GM23338 (cell line): Measurements from ENCODE around the gene CACNA1C. TPM values are rescaled to one million over a fixed set of nuclear protein-coding genes. Genes with fewer than 3 reads are reported as not detected.

Source experiments
- ATAC-seq: fragments of 200-7000 bp; cut with Tn5 transposase; 3 replicates; pipeline ENCODE4 v1.9.1; 2020
- DNase-seq: peaks from one replicate; pipeline ENCODE4 v3.0.0-alpha.2; 2015; ENCODE audit warnings: low spot score
- H2AFZ ChIP-seq: fragments of 200-600 bp; sonication (generic); 2 replicates; pipeline ENCODE4 v1.8.0; 2016; ENCODE audit warnings: antibody characterized with exemption, mild to moderate bottlenecking, moderate library complexity
- H3F3A ChIP-seq: fragments of 200-600 bp; sonication (generic); replicated peaks from 2 replicates; pipeline ENCODE4 v1.8.0; 2017; ENCODE audit warnings: antibody characterized with exemption, mixed run types, low read depth
- H3K27ac ChIP-seq: fragments of 200-600 bp; sonication (generic); 2 replicates; pipeline ENCODE4 v1.6.1; 2016; ENCODE audit warnings: low read depth
- H3K27me3 ChIP-seq: fragments of 200-600 bp; sonication (generic); 2 replicates; pipeline ENCODE4 v1.8.0; 2016; ENCODE audit warnings: mild to moderate bottlenecking, mixed run types, moderate library complexity; ENCODE audit not compliant: insufficient read depth
- H3K36me3 ChIP-seq: fragments of 200-600 bp; sonication (generic); 2 replicates; pipeline ENCODE4 v1.8.0; 2016; ENCODE audit warnings: mild to moderate bottlenecking; ENCODE audit not compliant: insufficient read depth
- H3K4me1 ChIP-seq: fragments of 200-600 bp; sonication (generic); 2 replicates; pipeline ENCODE4 v1.8.0; 2016; ENCODE audit warnings: mild to moderate bottlenecking, moderate library complexity; ENCODE audit not compliant: insufficient read depth
- H3K4me2 ChIP-seq: fragments of 200-600 bp; sonication (generic); 2 replicates; pipeline ENCODE4 v1.7.1; 2017; ENCODE audit warnings: mixed run types
- H3K4me3 ChIP-seq: fragments of 200-600 bp; sonication (generic); 2 replicates; pipeline ENCODE4 v1.6.1; 2016; ENCODE audit warnings: mixed run types
- H3K79me2 ChIP-seq: fragments of 200-600 bp; sonication (generic); replicated peaks from 2 replicates; pipeline ENCODE4 v1.8.0; 2017; ENCODE audit warnings: mild to moderate bottlenecking; ENCODE audit not compliant: insufficient read depth
- H3K9me2 ChIP-seq: fragments of 200-600 bp; sonication (generic); 2 replicates; pipeline ENCODE4 v1.8.0; 2017; ENCODE audit not compliant: insufficient read depth
- H4K20me1 ChIP-seq: fragments of 200-600 bp; sonication (generic); replicated peaks from 2 replicates; pipeline ENCODE4 v1.8.0; 2017; ENCODE audit warnings: mild to moderate bottlenecking; ENCODE audit not compliant: insufficient read depth
- H3K27ac Mint-ChIP-seq: 2 replicates; pipeline ENCODE4 v1.8.0; 2020; ENCODE audit warnings: inconsistent platforms, mild to moderate bottlenecking, moderate library complexity, mixed read lengths
- H3K27me3 Mint-ChIP-seq: 3 replicates; pipeline ENCODE4 v1.8.0; 2022; ENCODE audit warnings: low read depth, mild to moderate bottlenecking, moderate library complexity, mixed read lengths, inconsistent platforms; ENCODE audit not compliant: insufficient read depth, poor library complexity
- H3K36me3 Mint-ChIP-seq: 3 replicates; pipeline ENCODE4 v1.8.0; 2021; ENCODE audit warnings: low read depth, mild to moderate bottlenecking, inconsistent platforms, moderate library complexity, mixed read lengths
- H3K4me1 Mint-ChIP-seq: 3 replicates; pipeline ENCODE4 v1.8.0; 2020; ENCODE audit warnings: mild to moderate bottlenecking, inconsistent platforms, mixed read lengths
- H3K4me3 Mint-ChIP-seq: 3 replicates; pipeline ENCODE4 v1.8.0; 2021; ENCODE audit warnings: moderate library complexity, mild to moderate bottlenecking, inconsistent platforms, mixed read lengths
- H3K9me3 Mint-ChIP-seq: 3 replicates; pipeline ENCODE4 v1.8.0; 2020; ENCODE audit warnings: moderate library complexity, mild to moderate bottlenecking, inconsistent platforms, mixed read lengths
- CREB1 ChIP-seq: fragments of 250-450 bp; sonication (Bioruptor Pico); IDR thresholded peaks from 2 replicates; pipeline ENCODE4 v1.5.0; 2020; ENCODE audit warnings: low read depth, mild to moderate bottlenecking, moderate library complexity
- EZH2 ChIP-seq: fragments of 200-600 bp; sonication (generic); IDR thresholded peaks from one replicate; pipeline ENCODE4 v1.8.0; 2017; ENCODE audit warnings: antibody characterized with exemption, mild to moderate bottlenecking, low read depth; ENCODE audit not compliant: unreplicated experiment
- JUNB ChIP-seq: IDR thresholded peaks from one replicate; pipeline ENCODE4 v1.6.1; 2016; ENCODE audit warnings: antibody characterized with exemption; ENCODE audit not compliant: unreplicated experiment
- NANOG ChIP-seq: IDR thresholded peaks from 2 replicates; pipeline ENCODE4 v1.6.1; 2016; ENCODE audit warnings: antibody characterized with exemption, borderline replicate concordance
- STAT1 ChIP-seq: IDR thresholded peaks from one replicate; pipeline ENCODE4 v1.6.1; 2016; ENCODE audit warnings: antibody characterized with exemption; ENCODE audit not compliant: unreplicated experiment
- ZNF114 ChIP-seq: fragments of 250-450 bp; sonication (Bioruptor Pico); IDR thresholded peaks from 2 replicates; pipeline ENCODE4 v1.5.0; 2020; ENCODE audit warnings: mild to moderate bottlenecking, moderate library complexity
- ZNF331 ChIP-seq: fragments of 250-450 bp; sonication (Bioruptor Pico); IDR thresholded peaks from 2 replicates; pipeline ENCODE4 v1.5.0; 2020; ENCODE audit warnings: low read depth, mild to moderate bottlenecking, moderate library complexity
- polyA plus RNA-seq: library from polyadenylated mRNA; unstranded; fragments of >200 nt; fragmentation: Nextera tagmentation; extraction: Ambion mirVana; gene quantifications from 2 replicates; pipeline ENCODE4 v1.2.1, GENCODE V29; 2016
- total RNA-seq: library from RNA; depleted of rRNA; stranded (reverse); fragments of >200 nt; shearing (Covaris generic); gene quantifications from 2 replicates; pipeline ENCODE4 v1.2.3, GENCODE V29; 2014
- TF ChIP-seq, protein P1 (sequence below): IDR thresholded peaks from one replicate; pipeline ENCODE4 v1.6.1; 2018; ENCODE audit warnings: antibody characterized with exemption; ENCODE audit not compliant: unreplicated experiment
- TF ChIP-seq, protein P2 (sequence below), 2 experiments: fragments of 200-600 bp in 1 of 2; sonication (generic) in 1 of 2; conservative IDR thresholded peaks; 2 replicates each; pipeline versions ENCODE4 v1.5.1 to v1.6.1; 2016 to 2017; ENCODE audit warnings: antibody characterized with exemption in 2 of 2, low read depth in 2 of 2, mild to moderate bottlenecking in 2 of 2, moderate library complexity in 1 of 2

CACNA1C gene
- total and polyA plus RNA-seq, 2 experiments from 2014 or later: 0.78 to 2.1 TPM

DNA sequence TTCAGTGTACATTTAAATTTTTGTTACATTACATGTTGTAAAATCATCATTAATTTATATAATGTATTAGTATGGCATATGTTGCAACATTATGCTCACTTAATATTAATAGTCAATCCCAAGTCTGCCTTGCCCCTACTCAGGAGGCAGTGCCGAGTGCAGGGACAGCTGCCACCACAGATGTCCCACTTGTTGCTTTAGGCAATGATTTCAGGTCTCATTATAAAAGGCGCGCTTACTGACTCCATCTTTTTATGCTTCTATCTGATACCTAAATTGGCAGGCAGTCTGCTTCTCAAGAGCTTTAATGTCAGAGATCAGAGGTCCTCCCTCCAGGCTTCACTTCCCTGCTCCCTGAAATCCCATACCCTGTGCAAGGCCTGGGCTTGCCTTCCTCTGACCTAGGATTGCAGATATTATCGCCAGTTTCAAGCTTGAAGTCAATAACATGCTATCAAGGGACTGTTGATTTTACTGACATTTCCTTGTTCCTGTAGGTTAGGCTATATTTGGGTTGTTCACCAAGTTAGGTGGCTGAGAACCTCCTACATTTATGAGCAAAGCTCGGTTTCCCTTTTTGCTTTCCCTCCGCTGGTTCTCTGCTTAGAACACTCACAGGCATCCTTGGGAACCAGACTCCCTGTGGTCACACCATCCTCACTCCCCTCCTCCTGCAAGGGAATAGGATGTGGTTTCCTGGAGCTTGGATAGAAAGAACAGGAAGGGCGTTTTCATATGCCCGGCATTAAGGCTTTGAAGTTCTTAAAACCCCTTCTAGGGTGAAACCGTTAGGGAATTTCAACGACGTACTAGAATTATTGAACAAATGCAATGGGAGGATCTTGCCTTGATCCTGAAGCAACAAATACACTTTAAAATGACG lies 533.6 kb downstream of the CACNA1C start:
- TF ChIP-seq ZNF331 (CRISPR knock-in tag) (no peak), JUNB (no peak), ZNF114 (CRISPR knock-in tag) (no peak), EZH2 (no peak), CREB1 (CRISPR knock-in tag) (no peak), NANOG (no peak)
- TF ChIP-seq, protein P1, sequence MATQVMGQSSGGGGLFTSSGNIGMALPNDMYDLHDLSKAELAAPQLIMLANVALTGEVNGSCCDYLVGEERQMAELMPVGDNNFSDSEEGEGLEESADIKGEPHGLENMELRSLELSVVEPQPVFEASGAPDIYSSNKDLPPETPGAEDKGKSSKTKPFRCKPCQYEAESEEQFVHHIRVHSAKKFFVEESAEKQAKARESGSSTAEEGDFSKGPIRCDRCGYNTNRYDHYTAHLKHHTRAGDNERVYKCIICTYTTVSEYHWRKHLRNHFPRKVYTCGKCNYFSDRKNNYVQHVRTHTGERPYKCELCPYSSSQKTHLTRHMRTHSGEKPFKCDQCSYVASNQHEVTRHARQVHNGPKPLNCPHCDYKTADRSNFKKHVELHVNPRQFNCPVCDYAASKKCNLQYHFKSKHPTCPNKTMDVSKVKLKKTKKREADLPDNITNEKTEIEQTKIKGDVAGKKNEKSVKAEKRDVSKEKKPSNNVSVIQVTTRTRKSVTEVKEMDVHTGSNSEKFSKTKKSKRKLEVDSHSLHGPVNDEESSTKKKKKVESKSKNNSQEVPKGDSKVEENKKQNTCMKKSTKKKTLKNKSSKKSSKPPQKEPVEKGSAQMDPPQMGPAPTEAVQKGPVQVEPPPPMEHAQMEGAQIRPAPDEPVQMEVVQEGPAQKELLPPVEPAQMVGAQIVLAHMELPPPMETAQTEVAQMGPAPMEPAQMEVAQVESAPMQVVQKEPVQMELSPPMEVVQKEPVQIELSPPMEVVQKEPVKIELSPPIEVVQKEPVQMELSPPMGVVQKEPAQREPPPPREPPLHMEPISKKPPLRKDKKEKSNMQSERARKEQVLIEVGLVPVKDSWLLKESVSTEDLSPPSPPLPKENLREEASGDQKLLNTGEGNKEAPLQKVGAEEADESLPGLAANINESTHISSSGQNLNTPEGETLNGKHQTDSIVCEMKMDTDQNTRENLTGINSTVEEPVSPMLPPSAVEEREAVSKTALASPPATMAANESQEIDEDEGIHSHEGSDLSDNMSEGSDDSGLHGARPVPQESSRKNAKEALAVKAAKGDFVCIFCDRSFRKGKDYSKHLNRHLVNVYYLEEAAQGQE: no peak

DNA sequence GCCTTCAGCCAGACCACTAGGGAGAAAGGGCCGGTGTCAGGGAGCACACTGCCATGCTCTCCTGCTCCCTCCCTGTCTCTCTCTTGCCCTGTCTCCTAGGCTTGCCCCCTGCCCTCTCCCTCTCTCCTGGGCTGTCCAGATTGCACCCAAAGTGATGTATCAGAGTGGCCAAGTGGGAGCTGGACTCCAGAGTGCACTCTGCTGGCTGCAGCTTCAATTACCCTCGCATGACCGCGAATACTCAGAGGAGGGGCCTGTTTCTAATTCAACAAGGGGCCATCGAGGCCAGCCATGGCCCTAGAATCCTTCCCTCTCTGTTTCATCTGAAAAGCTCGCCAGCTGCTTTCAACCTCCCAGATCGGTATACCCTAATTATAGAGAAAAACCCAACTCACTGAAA lies 535.6 kb downstream of the CACNA1C start:
- Histone ChIP-seq H3F3A (no peaks in the 10 kb centered on the region), H3K27ac (no peak overlapping the region), H3K4me1 (peaks cover 5% of the 10 kb centered on the region; the same call in 1 of the 2 replicates), H4K20me1 (no peaks in the 10 kb centered on the region; the same call in 1 of the 2 replicates), H3K4me3 (no peak overlapping the region), H3K9me2 (no peaks in the 10 kb centered on the region), H3K79me2 (no peaks in the 10 kb centered on the region), H3K4me2 (no peak overlapping the region), H3K27me3 (peaks cover 2% of the 10 kb centered on the region; the same call in 1 of the 2 replicates), H3K36me3 (no peaks in the 10 kb centered on the region), H2AFZ (no peak overlapping the region)
- H3K27ac Mint-ChIP-seq: no peak overlapping the region
- 0 out of 3 replicates have a peak, but pooled peaks cover 2% of the 10 kb centered on the region for H3K36me3 Mint-ChIP-seq
- ATAC-seq (peak; percentile 64), DNase-seq (peak; percentile 41)
- TF ChIP-seq STAT1 (no peak), ZNF114 (CRISPR knock-in tag) (no peak)
- TF ChIP-seq, protein P2, sequence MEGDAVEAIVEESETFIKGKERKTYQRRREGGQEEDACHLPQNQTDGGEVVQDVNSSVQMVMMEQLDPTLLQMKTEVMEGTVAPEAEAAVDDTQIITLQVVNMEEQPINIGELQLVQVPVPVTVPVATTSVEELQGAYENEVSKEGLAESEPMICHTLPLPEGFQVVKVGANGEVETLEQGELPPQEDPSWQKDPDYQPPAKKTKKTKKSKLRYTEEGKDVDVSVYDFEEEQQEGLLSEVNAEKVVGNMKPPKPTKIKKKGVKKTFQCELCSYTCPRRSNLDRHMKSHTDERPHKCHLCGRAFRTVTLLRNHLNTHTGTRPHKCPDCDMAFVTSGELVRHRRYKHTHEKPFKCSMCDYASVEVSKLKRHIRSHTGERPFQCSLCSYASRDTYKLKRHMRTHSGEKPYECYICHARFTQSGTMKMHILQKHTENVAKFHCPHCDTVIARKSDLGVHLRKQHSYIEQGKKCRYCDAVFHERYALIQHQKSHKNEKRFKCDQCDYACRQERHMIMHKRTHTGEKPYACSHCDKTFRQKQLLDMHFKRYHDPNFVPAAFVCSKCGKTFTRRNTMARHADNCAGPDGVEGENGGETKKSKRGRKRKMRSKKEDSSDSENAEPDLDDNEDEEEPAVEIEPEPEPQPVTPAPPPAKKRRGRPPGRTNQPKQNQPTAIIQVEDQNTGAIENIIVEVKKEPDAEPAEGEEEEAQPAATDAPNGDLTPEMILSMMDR (conservative IDR thresholded peaks at IDR 0.05; ENCODE audit: low read depth in 2 of 2): peak; percentile 35 to 50
- peaks cover 15% of the 10 kb centered on the region for H3K27me3 Mint-ChIP-seq
- H3K9me3 Mint-ChIP-seq: peaks cover 9% of the 10 kb centered on the region
- no peak overlapping the region for H3K4me3 Mint-ChIP-seq
- peaks cover 21% of the 10 kb centered on the region for H3K4me1 Mint-ChIP-seq

More for the DNA sequence above, 533.6 kb downstream of the CACNA1C start:
- Histone ChIP-seq H3K27me3 (peaks cover 4% of the 10 kb centered on the region; the same call in 1 of the 2 replicates), H3K27ac (no peak overlapping the region), H3K4me1 (peaks cover 5% of the 10 kb centered on the region; the same call in 1 of the 2 replicates), H4K20me1 (no peaks in the 10 kb centered on the region; the same call in 1 of the 2 replicates), H3F3A (no peaks in the 10 kb centered on the region), H3K9me2 (no peaks in the 10 kb centered on the region), H3K79me2 (no peaks in the 10 kb centered on the region), H3K36me3 (no peaks in the 10 kb centered on the region), H3K4me3 (no peak overlapping the region), H3K4me2 (no peak overlapping the region), H2AFZ (no peak overlapping the region)
- DNase-seq (peak; percentile 44), ATAC-seq (no peak; the same call in 2 of the 3 replicates)
- Mint-ChIP-seq H3K27ac (no peak overlapping the region), H3K4me1 (peaks cover 21% of the 10 kb centered on the region), H3K27me3 (peaks cover 21% of the 10 kb centered on the region), H3K36me3 (0 out of 3 replicates have a peak, but pooled peaks cover 1% of the 10 kb centered on the region), H3K9me3 (no peaks in the 10 kb centered on the region; the same call in 2 of the 3 replicates), H3K4me3 (no peak overlapping the region)
